Upper lobe of left lung (tissue), 6 donors: ENCODE results near the gene CEBPB. TPM values are rescaled to one million over a fixed set of nuclear protein-coding genes. Genes with fewer than 3 reads are reported as not detected.

Experiments
- ATAC-seq, 2 donors: fragments of 200-7000 bp; cut with Tn5 transposase; one replicate each; pipeline ENCODE4 v1.9.1; 2022; ENCODE audit warnings: mild to moderate bottlenecking in 2 of 2, moderate library complexity in 2 of 2; ENCODE audit not compliant: low FRiP score in 2 of 2
- DNase-seq, 2 donors: peaks; one replicate each; pipeline ENCODE4 v3.0.0-alpha.2; 2019 to 2020
- H3K27ac ChIP-seq, 4 donors: fragments of 200-600 bp; sonication (generic); one replicate each; pipeline ENCODE4 v1.5.1; 2016 to 2019
- H3K27me3 ChIP-seq, 4 donors: fragments of 200-600 bp; sonication (generic); one replicate each; pipeline ENCODE4 v1.5.1; 2017 to 2019
- H3K36me3 ChIP-seq, 4 donors: fragments of 200-600 bp; sonication (generic); one replicate each; pipeline ENCODE4 v1.5.1; 2016 to 2019
- H3K4me1 ChIP-seq, 4 donors: fragments of 200-600 bp; sonication (generic); one replicate each; pipeline ENCODE4 v1.5.1; 2018 to 2019
- H3K4me3 ChIP-seq, 4 donors: fragments of 200-600 bp; sonication (generic); one replicate each; pipeline ENCODE4 v1.5.1; 2017 to 2019; ENCODE audit warnings: mild to moderate bottlenecking in 2 of 4, moderate library complexity in 1 of 4
- H3K9me3 ChIP-seq, 4 donors: fragments of 200-600 bp; sonication (generic); one replicate each; pipeline ENCODE4 v1.5.1; 2018 to 2019
- CTCF ChIP-seq, 6 experiments: fragments of 450-650 bp in 4 of 6; fragments of 200-600 bp in 2 of 6; sonication (generic) in 2 of 6; IDR thresholded peaks; one replicate each; pipeline ENCODE4 v1.5.1; 2016 to 2019; ENCODE audit warnings: antibody characterized with exemption in 6 of 6
- EP300 ChIP-seq, 4 donors: sonication (generic); formaldehyde crosslinking; IDR thresholded peaks; one replicate each; pipeline ENCODE4 v1.5.1; 2017; ENCODE audit warnings: antibody characterized with exemption in 4 of 4, control low read depth in 2 of 4
- POLR2A ChIP-seq, 4 donors: fragments of 450-650 bp; IDR thresholded peaks; one replicate each; pipeline ENCODE4 v1.5.1; 2016 to 2017; ENCODE audit warnings: antibody characterized with exemption in 4 of 4, mild to moderate bottlenecking in 2 of 4
- POLR2AphosphoS5 ChIP-seq, 2 donors: sonication (generic); formaldehyde crosslinking; IDR thresholded peaks; one replicate each; pipeline ENCODE4 v1.5.1; 2017; ENCODE audit warnings: antibody characterized with exemption in 2 of 2
- WGBS, 2 donors: methylation state at CpG; one replicate each; pipeline ENCODE4 v1.1.5; 2017 to 2018; 5-methylcytosine and 5-hydroxymethylcytosine counted together
- total RNA-seq, 6 donors: library from RNA; depleted of rRNA in 4 of 6; stranded (reverse); fragments of >200 nt in 4 of 6; gene quantifications; one replicate each; pipeline versions ENCODE4 v1.1.0 to v1.2.1, GENCODE V29; 2016 to 2021
- donor health status: DM: no; HTN: no; CAD: no; lungs with moderate emphysema.
- donor health status: DM: no; HTN: yes; CAD: no; lungs with severe emphysema.

The CEBPB gene
- total RNA-seq, 6 donors from 2014 or later = 161 to 411 (median 292) TPM

- ATAC-seq = no peak
- no peak overlapping the region for H3K4me3 ChIP-seq
- peak overlapping the region; percentile 57 to 86 (median 78) for H3K27ac ChIP-seq
- H3K9me3 ChIP-seq = no peaks in the 10 kb centered on the region
- no peak for DNase-seq
- TF ChIP-seq POLR2AphosphoS5 (IDR thresholded peaks at IDR 0.05) (no peak), CTCF (IDR thresholded peaks at IDR 0.05) (no peak), POLR2A (IDR thresholded peaks at IDR 0.05) (no peak), EP300 (IDR thresholded peaks at IDR 0.05) (no peak)
- WGBS, 2 donors = 78% methylated on average over 1 of the region's 1 CpG; no CpG with 5 or more reads in 1 of the 2 donors
- H3K27me3 ChIP-seq = no peaks in the 10 kb centered on the region
- H3K36me3 ChIP-seq = no peaks in the 10 kb centered on the region
- H3K4me1 ChIP-seq = peaks cover 5 to 38% (median 25%) of the 10 kb centered on the region in 4 donors
Measured at GRCh38 chr20:50224052-50224451, 33.4 kb downstream of the CEBPB start.

DNA sequence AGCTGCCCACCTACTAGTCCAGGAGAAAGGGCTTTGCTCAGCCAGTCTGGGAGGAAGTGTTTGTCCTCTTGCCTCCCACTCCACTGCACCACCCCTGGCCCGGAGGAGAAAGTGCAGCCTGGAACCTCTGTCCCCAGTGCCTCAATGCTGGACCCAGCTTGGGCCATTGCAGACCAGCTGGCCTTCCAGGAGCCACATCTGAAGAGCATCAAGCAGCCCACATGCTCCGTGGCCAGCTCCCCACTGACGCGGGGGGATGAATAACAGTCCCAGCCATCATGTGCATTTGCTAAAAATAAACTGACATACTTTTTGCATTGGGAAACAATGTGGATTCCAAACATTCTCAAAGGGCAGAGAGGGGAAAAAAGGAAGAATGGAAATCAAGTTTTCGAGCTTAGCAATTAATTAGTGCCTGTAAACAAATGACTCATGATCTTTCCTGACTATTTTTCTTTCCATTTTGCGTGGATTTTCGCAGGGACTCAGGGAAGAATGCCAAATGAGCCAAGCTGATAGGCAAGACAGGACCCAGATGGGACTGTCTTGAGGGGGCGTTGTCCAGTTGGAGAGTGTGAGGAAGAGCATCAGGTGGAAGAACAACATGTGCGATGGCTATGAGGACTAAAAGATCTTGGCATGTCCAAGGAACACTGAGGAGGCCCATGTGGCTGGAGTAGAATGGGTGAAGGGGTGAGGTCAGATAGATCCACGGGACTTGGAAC lies 34.1 kb downstream of the CEBPB start:
- ATAC-seq (peak; percentile 60 to 68), DNase-seq (peak in 1 of 2 donors; percentile 76)
- H3K4me1 ChIP-seq = peaks cover 5 to 33% (median 22%) of the 10 kb centered on the region in 4 donors
- WGBS, 2 donors = 49 to 52% methylated on average over 9 to 10 of the region's 10 CpGs
- H3K4me3 ChIP-seq = no peak overlapping the region
- no peaks in the 10 kb centered on the region for H3K36me3 ChIP-seq
- no peaks in the 10 kb centered on the region for H3K27me3 ChIP-seq
- TF ChIP-seq POLR2AphosphoS5 (IDR thresholded peaks at IDR 0.05) (peak; percentile 72 to 77), EP300 (IDR thresholded peaks at IDR 0.05) (peak in 2 of 4 donors; percentile 34 to 91), CTCF (IDR thresholded peaks at IDR 0.05) (peak in 4 of 6 experiments; percentile 30 to 40 (median 31)), POLR2A (IDR thresholded peaks at IDR 0.05) (peak in 1 of 4 donors; percentile 67)
- H3K27ac ChIP-seq = peak overlapping the region; percentile 57 to 86 (median 78)
- no peaks in the 10 kb centered on the region for H3K9me3 ChIP-seq

GRCh38 chr20:50226093-50226974 lies 35.7 kb downstream of the CEBPB start:
- H3K27ac ChIP-seq = peak overlapping the region in 2 of 4 donors; percentile 73 to 86
- DNase-seq (peak; percentile 76 to 81), ATAC-seq (peak; percentile 31 to 58)
- H3K9me3 ChIP-seq = no peaks in the 10 kb centered on the region
- no peaks in the 10 kb centered on the region for H3K36me3 ChIP-seq
- no peaks in the 10 kb centered on the region for H3K27me3 ChIP-seq
- 58 to 68% methylated on average over 10 to 13 of the region's 13 CpGs for WGBS, 2 donors
- no peak overlapping the region for H3K4me3 ChIP-seq
- peaks cover 0 to 31% (median 18%) of the 10 kb centered on the region in 4 donors for H3K4me1 ChIP-seq
- TF ChIP-seq POLR2A (IDR thresholded peaks at IDR 0.05) = no peak
- TF ChIP-seq CTCF (IDR thresholded peaks at IDR 0.05) = no peak
- peak in 1 of 4 donors; percentile 76 for TF ChIP-seq EP300 (IDR thresholded peaks at IDR 0.05)
- peak in 1 of 2 donors; percentile 38 for TF ChIP-seq POLR2AphosphoS5 (IDR thresholded peaks at IDR 0.05)

- 85 to 94% methylated on average over 3 of the region's 3 CpGs for WGBS, 2 donors
- Histone ChIP-seq H3K4me3 (no peak overlapping the region), H3K27ac (no peak overlapping the region), H3K36me3 (no peaks in the 10 kb centered on the region), H3K4me1 (peaks cover 0 to 19% (median 13%) of the 10 kb centered on the region in 4 donors), H3K27me3 (no peaks in the 10 kb centered on the region), H3K9me3 (no peaks in the 10 kb centered on the region)
- TF ChIP-seq POLR2AphosphoS5 (IDR thresholded peaks at IDR 0.05) (no peak), POLR2A (IDR thresholded peaks at IDR 0.05) (no peak), CTCF (IDR thresholded peaks at IDR 0.05) (no peak), EP300 (IDR thresholded peaks at IDR 0.05) (no peak)
- DNase-seq = no peak
- ATAC-seq = no peak
Measured at GRCh38 chr20:50227506-50227905, 36.9 kb downstream of the CEBPB start.
